CD4-positive, alpha-beta T cell treated with Interleukin-4 for 4 hours (primary cell): ENCODE measurements around the gene CD2.

ENCODE experiments used
- DNase-seq: peaks from one replicate; pipeline ENCODE4 v3.0.0-alpha.2; 2020

CD2 gene

GRCh38 chr1:116786049-116786448 lies 31.8 kb downstream of the CD2 start:
- DNase-seq = no peak

- no peak for DNase-seq
Observed at GRCh38 chr1:116791727-116792126, 37.5 kb downstream of the CD2 start.

DNA sequence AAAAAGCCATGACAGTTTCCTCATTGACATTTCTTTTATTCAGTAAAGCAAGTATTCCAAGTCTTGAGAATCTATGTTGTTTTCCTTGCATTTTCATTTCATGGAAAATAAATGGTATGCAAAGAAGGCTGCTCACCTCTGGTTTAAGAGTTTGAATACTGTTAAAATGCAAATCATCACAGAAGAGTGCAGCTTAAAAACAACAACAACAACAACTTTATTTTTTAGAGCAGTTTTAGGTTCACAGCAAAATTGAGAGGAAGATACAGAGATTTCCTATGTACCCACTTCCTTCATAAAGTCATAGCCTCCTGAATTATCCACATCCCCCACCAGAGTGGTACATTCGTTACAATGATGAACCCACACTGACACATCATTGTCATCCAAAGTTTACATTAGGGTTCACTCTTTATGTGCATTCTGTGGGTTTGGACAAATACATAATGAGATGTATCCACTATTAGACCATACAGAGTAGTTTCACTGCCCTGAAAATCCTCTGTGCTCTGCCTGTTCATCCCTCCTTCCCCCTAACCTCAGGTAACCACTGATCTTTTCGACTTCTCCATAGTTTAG lies 39.2 kb downstream of the CD2 start:
- no peak for DNase-seq

- DNase-seq = no peak
Observed at GRCh38 chr1:116794371-116794770, 40.1 kb downstream of the CD2 start.

- DNase-seq = no peak
Observed at GRCh38 chr1:116794804-116795481, 40.7 kb downstream of the CD2 start.

DNA sequence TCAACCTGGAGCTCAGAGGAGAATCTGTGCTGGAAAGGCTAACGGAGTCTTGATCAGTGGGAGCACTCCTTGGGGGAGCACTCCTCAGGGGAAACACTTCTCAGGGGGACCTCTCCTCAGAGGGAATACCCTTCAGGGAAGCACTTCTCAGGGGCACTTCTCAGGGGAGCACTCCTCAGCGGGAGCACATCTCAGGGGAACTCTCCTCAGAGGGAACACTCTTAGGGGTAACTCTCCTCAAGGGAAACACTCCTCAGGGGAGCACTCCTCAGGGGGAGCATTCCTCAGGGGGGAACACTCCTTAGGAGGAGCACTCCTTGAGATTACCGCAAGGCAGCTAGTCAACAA lies 41.2 kb downstream of the CD2 start:
- no peak for DNase-seq

DNA sequence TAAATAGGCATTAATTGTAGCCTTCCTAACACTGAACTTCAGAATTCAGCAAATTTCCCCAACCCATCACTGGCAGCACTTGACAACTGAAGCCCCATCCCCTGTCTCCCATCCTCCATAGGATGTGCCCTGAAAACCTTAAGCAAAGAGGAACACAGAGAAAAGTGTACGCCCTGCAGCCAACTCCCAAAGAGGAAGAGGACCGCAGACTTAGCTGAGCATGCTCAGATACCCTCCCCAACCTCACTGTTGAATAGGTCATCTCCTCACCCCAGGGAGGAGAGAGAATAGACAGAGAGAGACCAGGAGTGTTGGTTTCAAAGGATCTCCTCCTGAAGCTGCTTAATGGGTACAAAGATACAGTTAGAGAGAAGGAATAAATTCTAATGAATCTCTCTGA lies 50.5 kb downstream of the CD2 start:
- DNase-seq = peak; percentile 44

DNA sequence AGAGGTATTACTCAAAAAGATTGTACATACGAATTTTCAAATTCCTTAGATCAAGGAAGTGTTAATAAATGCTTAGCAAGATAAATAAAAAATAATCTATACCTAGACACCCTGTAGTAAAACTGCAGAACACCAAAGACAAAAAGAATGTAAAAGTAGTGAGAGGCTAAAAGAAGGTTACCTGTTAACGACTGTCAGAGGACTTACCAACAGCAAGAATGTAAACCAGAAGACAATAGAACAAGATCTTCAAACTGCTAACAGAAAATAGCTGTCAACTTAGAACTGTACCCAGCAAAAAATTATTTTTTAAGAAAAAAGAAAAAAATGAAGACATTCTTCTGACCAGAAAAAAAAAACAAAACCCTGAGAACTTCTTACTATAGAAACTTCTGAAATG lies 51.2 kb downstream of the CD2 start:
- no peak for DNase-seq

GRCh38 chr1:116806245-116806644 lies 52.0 kb downstream of the CD2 start:
- peak; percentile 79 for DNase-seq

DNA sequence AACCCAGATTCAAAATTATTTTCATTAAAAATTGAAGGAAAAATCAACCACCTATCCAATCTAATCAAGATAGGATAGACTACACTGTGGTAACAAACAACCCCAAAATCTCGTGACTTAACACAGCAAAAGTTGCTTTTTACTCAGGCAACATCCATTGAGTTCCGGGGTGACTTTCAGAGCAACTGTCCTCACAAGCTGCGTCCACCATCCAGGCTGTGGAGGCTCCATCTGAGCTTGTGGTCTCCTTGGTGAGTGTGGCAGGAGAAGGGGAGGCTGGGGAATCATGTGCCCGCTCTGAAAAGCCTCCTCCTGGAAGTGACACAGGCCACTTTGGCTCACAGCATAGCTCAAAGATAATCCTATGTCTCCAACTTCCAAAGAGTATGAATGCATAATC lies 52.4 kb downstream of the CD2 start:
- no peak for DNase-seq

DNA sequence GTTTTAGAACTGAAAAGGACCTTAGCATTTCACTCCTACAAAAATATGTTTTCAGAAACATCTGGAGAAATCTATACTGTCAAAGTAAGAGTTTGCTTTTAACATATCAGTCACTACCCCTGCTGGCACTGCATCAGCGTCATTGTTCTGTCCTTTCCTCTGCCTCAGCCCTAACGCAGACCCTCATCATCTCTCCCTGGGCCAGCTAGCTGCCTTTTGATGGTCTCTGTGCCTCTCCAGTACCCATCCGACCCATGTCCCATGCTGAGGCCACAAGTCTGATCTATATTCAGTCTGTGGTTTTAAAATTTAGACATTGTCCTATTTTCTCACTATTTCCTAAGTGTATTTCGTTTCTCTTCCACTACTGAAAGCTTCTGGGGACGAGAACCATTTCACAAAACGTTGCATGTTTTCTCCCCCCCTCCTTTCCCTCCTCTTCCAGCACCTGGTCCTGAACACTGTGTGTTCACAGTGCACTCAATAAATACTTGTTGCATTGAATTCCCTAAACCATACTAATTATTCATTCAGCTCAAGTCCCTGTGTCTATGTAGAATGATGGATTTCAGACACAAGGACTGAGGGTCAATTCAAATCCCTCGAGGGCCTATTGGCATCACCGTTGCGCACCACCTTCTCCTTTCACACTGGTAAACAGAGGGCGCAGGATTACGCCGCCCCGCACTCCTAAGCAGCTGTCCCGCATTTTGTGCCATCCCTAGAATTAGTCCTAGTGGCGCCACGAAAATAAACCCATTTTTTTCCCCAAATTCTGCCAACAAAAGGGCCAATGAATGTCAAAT lies 53.4 kb downstream of the CD2 start:
- DNase-seq = no peak

DNA sequence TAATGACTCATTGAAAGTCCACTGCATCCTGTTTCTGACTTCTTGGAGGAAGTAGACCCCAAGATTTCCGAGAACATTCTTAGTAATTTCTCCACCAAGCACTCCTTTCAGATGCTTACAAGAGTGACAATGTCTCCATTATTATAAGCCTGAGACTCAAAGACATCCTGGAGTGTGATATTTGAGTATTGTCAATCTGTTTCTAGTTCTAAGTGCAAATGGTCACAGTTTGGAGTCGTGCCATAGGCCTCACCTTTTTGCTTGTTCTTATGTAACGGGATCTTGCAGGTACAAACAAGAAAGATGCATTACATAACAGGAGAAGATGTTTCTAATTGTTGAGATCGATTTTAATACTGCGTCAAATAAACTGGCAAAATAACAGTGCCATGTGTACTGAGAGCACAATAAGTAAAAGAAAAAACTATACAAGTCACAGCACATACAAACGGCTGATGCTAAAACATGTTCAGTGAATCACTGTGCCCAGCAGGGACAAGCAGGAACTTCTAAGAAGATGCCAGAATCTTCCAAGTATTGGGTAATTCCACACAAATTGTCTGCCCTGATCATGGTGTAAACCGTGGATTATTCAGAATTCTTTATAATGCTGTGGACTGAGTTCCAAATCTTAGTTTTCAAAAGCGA lies 54.1 kb downstream of the CD2 start:
- peak; percentile 46 for DNase-seq

- DNase-seq = peak; percentile 50
Observed at GRCh38 chr1:116808848-116809508, 54.7 kb downstream of the CD2 start.

DNA sequence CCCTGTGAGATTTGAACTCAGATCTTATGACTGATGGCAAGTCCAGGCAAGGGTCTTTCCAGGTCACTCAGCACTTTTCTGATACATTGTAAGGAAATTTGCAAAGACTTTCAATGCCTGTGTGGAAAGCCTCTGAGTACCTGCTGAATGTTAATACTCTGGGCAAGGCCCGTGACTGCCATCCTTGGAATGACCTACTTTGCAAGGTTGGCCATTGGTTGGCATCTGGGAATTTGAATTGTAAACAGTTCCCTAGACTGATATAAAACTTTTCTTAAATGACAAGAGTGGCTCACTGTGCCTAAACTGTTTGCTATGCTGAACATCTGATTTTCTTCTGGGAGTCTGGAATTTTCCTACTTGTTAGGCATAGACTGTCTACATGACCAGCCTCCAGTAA lies 57.1 kb downstream of the CD2 start:
- DNase-seq = no peak

GRCh38 chr1:116814926-116815723 lies 60.9 kb downstream of the CD2 start:
- DNase-seq = no peak

GRCh38 chr1:116817582-116818064 lies 63.4 kb downstream of the CD2 start:
- DNase-seq = peak; percentile 91
